ENCODE results near the gene TUSC2. TPM values are rescaled to one million over a fixed set of nuclear protein-coding genes. Genes with fewer than 3 reads are reported as not detected.
A peak's percentile ranks its signal among the peaks of the same experiment; 100 is the strongest.

Gene TUSC2
- polyA plus RNA-seq, 3 donors from 2014 or later: 42.9 to 70.4 (median 68.4) TPM

DNA sequence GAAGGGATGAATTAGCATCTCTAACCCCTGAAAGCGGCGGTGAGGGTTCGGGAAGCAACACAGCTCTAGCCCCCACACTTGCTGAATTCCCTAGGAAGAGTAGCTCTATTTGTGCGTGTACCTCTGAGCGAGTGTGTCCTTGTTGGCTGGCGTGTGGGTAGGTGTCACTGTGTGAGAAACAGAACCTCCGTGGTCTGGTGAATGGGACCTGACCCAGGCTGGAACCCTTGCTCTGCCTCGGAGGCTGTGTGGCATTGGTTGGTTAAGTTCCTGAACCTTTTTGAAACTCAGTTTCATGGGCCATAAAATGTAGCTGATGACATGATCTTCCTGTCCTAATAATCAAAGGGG is 31.7 kb upstream of the TUSC2 start:
- Mint-ChIP-seq H3K9me3 (no peaks in the 10 kb centered on the region), H3K27me3 (ENCODE audit: low read depth in 3 of 3) (peaks cover 2 to 10% (median 5%) of the 10 kb centered on the region in 3 donors), H3K4me3 (peak overlapping the region; percentile 93 to 97 (median 96)), H3K4me1 (peaks cover 46 to 52% of the 10 kb centered on the region in 2 donors), H3K27ac (peak overlapping the region; percentile 86 to 96 (median 94)), H3K36me3 (no peaks in the 10 kb centered on the region)
- no peak for DNase-seq

DNA sequence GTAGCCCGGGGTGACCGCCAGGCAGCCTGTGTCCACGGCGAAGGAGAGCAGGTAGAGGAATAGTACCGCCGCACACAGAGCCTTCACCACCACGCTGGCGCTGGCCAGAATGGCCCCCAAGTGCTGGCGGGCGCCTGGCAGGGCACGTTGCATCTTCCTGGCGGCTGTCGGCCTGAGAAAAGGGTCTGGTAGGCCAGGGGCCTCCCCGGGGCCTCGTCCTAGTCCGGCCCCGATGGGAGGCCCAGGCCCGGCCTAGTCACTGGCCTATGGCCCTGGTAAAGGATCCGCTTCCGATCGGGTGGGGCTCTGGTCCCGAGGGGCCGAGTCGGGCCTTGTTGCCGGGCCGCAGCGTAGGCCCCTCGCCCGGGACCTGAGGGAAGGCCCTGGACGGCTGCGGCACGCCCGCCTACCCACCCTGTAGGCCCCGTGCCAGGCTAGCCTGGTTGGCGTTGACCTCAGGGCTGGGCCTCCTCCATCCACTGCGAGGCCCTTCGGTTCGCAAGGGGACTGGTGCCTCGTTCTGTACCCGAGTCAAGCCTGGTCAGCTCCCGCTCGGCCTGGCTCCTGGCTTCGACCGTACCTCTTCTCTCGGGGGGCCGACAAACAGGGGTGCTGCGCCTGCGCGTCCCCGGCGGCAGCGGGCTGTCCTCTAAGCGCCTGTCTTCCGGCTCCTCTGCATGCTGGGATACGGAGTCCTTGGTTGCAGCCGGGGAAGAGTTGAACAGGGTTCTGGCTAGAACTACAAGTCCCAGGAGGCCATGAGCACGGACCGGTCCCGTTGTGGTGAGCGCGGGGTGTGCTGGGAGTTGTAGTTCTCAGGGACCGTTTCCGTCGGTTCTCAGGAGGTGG is 31.1 kb upstream of the TUSC2 start, which contains the start of gene TMEM115:
Gene TMEM115 (minus strand): TSS at position 611 of the 849 bp plus-strand sequence. CDS start 458 bp downstream, at position 153.
- peak within 1 kb of the TSS; percentile 86 to 96 (median 94) for H3K27ac Mint-ChIP-seq
- H3K4me1 Mint-ChIP-seq: peaks cover 46 to 53% of the 10 kb centered on the region in 2 donors

GRCh38 chr3:50358355-50358910 is 30.4 kb upstream of the TUSC2 start:
- peaks cover 46 to 51% of the 10 kb centered on the region in 2 donors for H3K4me1 Mint-ChIP-seq
- H3K27me3 Mint-ChIP-seq (ENCODE audit: low read depth in 3 of 3): peaks cover 2 to 11% (median 4%) of the 10 kb centered on the region in 3 donors
- peak overlapping the region; percentile 83 to 96 (median 96) for H3K4me3 Mint-ChIP-seq

More for the DNA sequence above, 31.1 kb upstream of the TUSC2 start, which contains the start of gene TMEM115:
- peaks cover 0 to 4% (median 0%) of the 10 kb centered on the region in 3 donors for H3K36me3 Mint-ChIP-seq
- peak; percentile 93 to 95 (median 95) for DNase-seq
- no peaks in the 10 kb centered on the region for H3K9me3 Mint-ChIP-seq
- H3K27me3 Mint-ChIP-seq (ENCODE audit: low read depth in 3 of 3): peaks cover 2 to 11% (median 5%) of the 10 kb centered on the region in 3 donors
- H3K4me3 Mint-ChIP-seq: peak within 1 kb of the TSS; percentile 93 to 97 (median 96)

DNA sequence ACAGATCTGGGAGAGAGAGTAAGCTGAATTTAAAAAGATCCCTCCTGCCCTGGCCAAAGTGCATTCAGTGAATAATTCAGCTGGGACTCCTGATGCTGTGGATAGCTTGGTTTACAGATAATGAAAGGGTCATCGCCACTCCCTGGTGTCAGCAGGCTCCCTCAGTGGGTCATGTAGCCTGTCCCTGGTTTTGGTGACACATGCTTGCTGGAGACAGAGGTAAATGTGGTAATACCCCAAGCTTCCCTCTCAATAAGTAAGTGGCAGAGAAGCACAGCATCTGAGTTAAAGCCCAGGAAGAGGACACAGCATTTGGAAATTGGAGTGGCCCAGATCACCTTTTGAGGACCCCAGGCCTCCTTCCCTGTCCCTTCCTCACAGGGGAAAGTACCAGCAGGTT is 29.5 kb upstream of the TUSC2 start:
- Mint-ChIP-seq H3K4me3 (peak overlapping the region; percentile 83 to 96 (median 96)), H3K27me3 (ENCODE audit: low read depth in 3 of 3) (peaks cover 2 to 8% (median 2%) of the 10 kb centered on the region in 3 donors), H3K9me3 (no peaks in the 10 kb centered on the region), H3K4me1 (peaks cover 46 to 51% of the 10 kb centered on the region in 2 donors), H3K27ac (peak overlapping the region; percentile 38 to 85 (median 74)), H3K36me3 (peaks cover 0 to 5% (median 0%) of the 10 kb centered on the region in 3 donors)
- no peak for DNase-seq

More at GRCh38 chr3:50358355-50358910, 30.4 kb upstream of the TUSC2 start:
- Mint-ChIP-seq H3K27ac (peak overlapping the region; percentile 62 to 85 (median 83)), H3K9me3 (no peaks in the 10 kb centered on the region), H3K36me3 (peaks cover 0 to 5% (median 0%) of the 10 kb centered on the region in 3 donors)
- no peak for DNase-seq

- H3K4me3 Mint-ChIP-seq: peak overlapping the region; percentile 46 to 96 (median 93)
- peaks cover 0 to 5% (median 0%) of the 10 kb centered on the region in 3 donors for H3K36me3 Mint-ChIP-seq
- peaks cover 52 to 56% of the 10 kb centered on the region in 2 donors for H3K4me1 Mint-ChIP-seq
- no peak for DNase-seq
- H3K27me3 Mint-ChIP-seq (ENCODE audit: low read depth in 3 of 3): peaks cover 2 to 7% (median 2%) of the 10 kb centered on the region in 3 donors
- no peaks in the 10 kb centered on the region for H3K9me3 Mint-ChIP-seq
- peak overlapping the region; percentile 11 to 84 (median 42) for H3K27ac Mint-ChIP-seq
These were observed 28.5 kb upstream of the TUSC2 start for GRCh38 chr3:50356553-50356952.

DNA sequence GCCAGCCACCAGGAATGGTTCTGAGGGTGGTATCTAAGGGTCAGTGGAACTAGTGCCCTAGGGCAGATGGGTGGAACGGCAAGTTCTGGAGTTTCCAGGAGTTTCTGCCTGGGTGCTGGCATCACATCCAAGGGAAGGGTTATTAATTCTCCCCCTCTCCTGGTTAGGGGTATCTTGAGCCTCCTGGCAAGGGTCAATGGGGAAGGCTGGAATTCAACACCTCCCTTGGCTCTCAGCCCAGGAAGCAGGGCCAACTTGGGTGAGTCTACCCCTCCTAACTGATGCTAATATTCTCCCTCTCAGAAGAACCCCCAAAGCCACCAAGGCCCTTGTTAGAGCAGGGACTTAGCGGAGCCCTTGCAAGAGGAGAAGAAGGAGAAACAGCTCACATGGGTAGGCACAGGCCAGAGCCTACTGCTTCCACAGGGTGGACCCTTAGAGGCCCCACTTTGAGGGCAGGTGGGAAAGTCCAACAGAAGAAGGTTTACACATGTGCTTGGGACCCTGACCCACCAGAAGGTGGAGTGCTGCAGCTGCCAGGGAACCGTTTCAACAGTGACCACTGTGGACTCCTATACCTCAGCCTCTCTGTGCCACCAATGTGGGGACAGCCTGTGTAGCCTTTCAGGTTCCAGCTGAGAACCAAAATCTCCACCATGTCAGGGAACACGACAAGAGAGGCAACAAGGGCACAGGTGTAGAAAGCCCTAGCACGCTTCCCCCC is 28.0 kb upstream of the TUSC2 start:
- H3K4me1 Mint-ChIP-seq: peaks cover 57 to 62% of the 10 kb centered on the region in 2 donors
- no peaks in the 10 kb centered on the region for H3K9me3 Mint-ChIP-seq
- H3K36me3 Mint-ChIP-seq: peaks cover 0 to 5% (median 0%) of the 10 kb centered on the region in 3 donors
- DNase-seq: no peak
- peak overlapping the region in 4 of 6 donors; percentile 28 to 83 (median 36) for H3K27ac Mint-ChIP-seq
- H3K4me3 Mint-ChIP-seq: peak overlapping the region in 3 of 5 donors; percentile 14 to 96 (median 93)
- peaks cover 2 to 7% (median 2%) of the 10 kb centered on the region in 3 donors for H3K27me3 Mint-ChIP-seq (ENCODE audit: low read depth in 3 of 3)

DNA sequence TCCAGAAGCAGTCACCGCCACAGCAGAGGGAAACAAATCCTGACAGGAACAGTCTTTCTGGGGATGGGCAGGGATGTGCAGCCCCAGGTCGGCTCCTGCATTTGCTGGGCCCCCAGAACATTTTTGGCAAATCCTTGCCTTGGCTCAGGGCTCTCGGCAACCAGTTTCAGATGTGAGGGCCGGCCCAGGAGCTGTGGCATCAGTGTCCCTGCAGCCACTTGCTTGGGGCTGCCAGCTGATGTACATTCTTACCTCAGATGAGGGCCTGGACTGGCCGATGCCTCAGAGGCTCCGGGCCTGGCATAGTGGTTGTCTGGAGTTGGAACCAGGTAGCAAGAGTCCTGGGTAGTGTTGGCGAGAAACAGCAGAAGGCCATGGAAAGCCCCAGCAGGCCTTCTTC is 26.8 kb upstream of the TUSC2 start:
- H3K9me3 Mint-ChIP-seq: no peaks in the 10 kb centered on the region
- H3K4me1 Mint-ChIP-seq: peaks cover 65 to 71% of the 10 kb centered on the region in 2 donors
- H3K36me3 Mint-ChIP-seq: peaks cover 0 to 11% (median 4%) of the 10 kb centered on the region in 3 donors
- no peak overlapping the region for H3K4me3 Mint-ChIP-seq
- no peak overlapping the region for H3K27ac Mint-ChIP-seq
- DNase-seq: no peak
- peaks cover 5 to 15% (median 6%) of the 10 kb centered on the region in 3 donors for H3K27me3 Mint-ChIP-seq (ENCODE audit: low read depth in 3 of 3)

- peak overlapping the region in 4 of 6 donors; percentile 42 to 77 (median 61) for H3K27ac Mint-ChIP-seq
- peaks cover 5 to 13% (median 6%) of the 10 kb centered on the region in 3 donors for H3K27me3 Mint-ChIP-seq (ENCODE audit: low read depth in 3 of 3)
- peaks cover 0 to 11% (median 4%) of the 10 kb centered on the region in 3 donors for H3K36me3 Mint-ChIP-seq
- H3K4me3 Mint-ChIP-seq: peak overlapping the region in 1 of 5 donors; percentile 2
- no peak for DNase-seq
- no peaks in the 10 kb centered on the region for H3K9me3 Mint-ChIP-seq
- H3K4me1 Mint-ChIP-seq: peaks cover 65 to 71% of the 10 kb centered on the region in 2 donors
These were observed 26.3 kb upstream of the TUSC2 start for GRCh38 chr3:50354186-50354764.

- Mint-ChIP-seq H3K27ac (no peak overlapping the region), H3K27me3 (ENCODE audit: low read depth in 3 of 3) (peaks cover 5 to 13% (median 6%) of the 10 kb centered on the region in 3 donors), H3K4me1 (peaks cover 68 to 75% of the 10 kb centered on the region in 2 donors), H3K4me3 (peak overlapping the region in 1 of 5 donors; percentile 30), H3K9me3 (no peaks in the 10 kb centered on the region), H3K36me3 (peaks cover 0 to 11% (median 4%) of the 10 kb centered on the region in 3 donors)
- no peak for DNase-seq
These were observed 25.4 kb upstream of the TUSC2 start for GRCh38 chr3:50353245-50354004.

GRCh38 chr3:50352781-50353180 is 24.8 kb upstream of the TUSC2 start:
- peaks cover 5 to 10% (median 6%) of the 10 kb centered on the region in 3 donors for H3K27me3 Mint-ChIP-seq (ENCODE audit: low read depth in 3 of 3)
- peak overlapping the region in 4 of 5 donors; percentile 17 to 41 (median 31) for H3K4me3 Mint-ChIP-seq
- peak overlapping the region in 2 of 6 donors; percentile 35 to 56 for H3K27ac Mint-ChIP-seq
- DNase-seq: no peak
- peaks cover 0 to 15% (median 4%) of the 10 kb centered on the region in 3 donors for H3K36me3 Mint-ChIP-seq
- H3K4me1 Mint-ChIP-seq: peaks cover 68 to 75% of the 10 kb centered on the region in 2 donors
- H3K9me3 Mint-ChIP-seq: no peaks in the 10 kb centered on the region

- Mint-ChIP-seq H3K4me3 (peak overlapping the region; percentile 95 to 98 (median 97)), H3K4me1 (peaks cover 68 to 72% of the 10 kb centered on the region in 2 donors), H3K27me3 (ENCODE audit: low read depth in 3 of 3) (peaks cover 8 to 12% (median 8%) of the 10 kb centered on the region in 3 donors), H3K36me3 (peaks cover 0 to 19% (median 11%) of the 10 kb centered on the region in 3 donors), H3K9me3 (no peaks in the 10 kb centered on the region), H3K27ac (peak overlapping the region; percentile 93 to 99 (median 98))
- no peak for DNase-seq
These were observed 23.3 kb upstream of the TUSC2 start for GRCh38 chr3:50351323-50351697.

Measured in immature natural killer cell (primary cell).